ENCODE results near the gene SLX4. TPM values are rescaled to one million over a fixed set of nuclear protein-coding genes. Genes with fewer than 3 reads are reported as not detected.
A peak's percentile ranks its signal among the peaks of the same experiment; 100 is the strongest.

SLX4 gene
- total and polyA plus RNA-seq, 7 donors, result 0.87 to 4.1 (median 2.5) TPM

DNA sequence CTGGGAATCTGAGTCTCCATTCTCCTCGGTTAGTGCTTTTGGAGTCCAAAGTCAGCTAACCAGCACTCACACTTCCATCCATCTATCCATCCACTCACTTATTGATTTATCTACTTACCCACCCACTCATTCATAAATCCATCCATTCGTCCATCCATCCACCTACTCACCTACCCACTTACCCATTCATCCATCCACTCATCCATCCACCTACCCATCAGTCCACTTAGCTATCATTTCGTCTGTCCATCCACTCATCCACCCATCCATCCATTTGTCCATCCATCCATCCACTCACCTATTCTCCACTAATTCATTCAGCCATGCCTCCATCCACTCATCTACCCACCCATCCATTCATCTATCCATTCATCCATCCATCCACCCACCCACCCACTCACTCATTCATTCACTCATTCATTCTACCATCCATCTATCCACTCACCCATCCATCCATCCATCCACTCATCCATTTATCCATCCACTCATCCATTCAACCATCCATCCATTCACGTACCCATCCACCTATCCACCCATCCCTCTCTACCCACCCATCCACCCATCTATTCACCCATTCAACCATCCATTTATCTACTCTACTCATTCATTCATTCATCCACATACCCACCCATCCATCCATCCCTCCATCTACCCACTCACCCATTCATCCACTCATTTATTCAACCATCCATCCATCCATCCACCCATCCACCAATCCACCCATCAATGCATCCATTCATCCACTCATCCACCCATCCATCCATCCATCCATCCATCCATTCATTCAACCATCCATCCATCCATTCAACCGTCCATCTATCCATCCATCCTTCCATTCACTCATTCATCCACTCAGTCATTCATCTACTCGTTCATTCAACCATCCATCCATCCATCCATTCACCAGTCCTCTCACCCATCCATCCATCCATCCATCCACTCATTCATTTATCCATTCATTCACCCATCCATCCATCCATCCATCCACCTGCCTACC lies 60.3 kb downstream of the SLX4 start:
- Histone ChIP-seq H3K27me3 (ENCODE audit: insufficient read depth in 3 of 3, low read length in 2 of 3) (no peaks in the 10 kb centered on the region), H3K4me3 (no peak overlapping the region), H3K36me3 (ENCODE audit: insufficient read depth in 1 of 2, low read depth in 1 of 2) (no peaks in the 10 kb centered on the region), H3K4me1 (peaks cover 12% of the 10 kb centered on the region), H3K27ac (no peak overlapping the region), H3K9me3 (no peaks in the 10 kb centered on the region)
- 90 to 94% (median 93%) methylated on average over 6 of the region's 6 CpGs for WGBS, 3 donors
- intact Hi-C loops (cut with DNase I), result no loop called here
- TF ChIP-seq, protein P1, sequence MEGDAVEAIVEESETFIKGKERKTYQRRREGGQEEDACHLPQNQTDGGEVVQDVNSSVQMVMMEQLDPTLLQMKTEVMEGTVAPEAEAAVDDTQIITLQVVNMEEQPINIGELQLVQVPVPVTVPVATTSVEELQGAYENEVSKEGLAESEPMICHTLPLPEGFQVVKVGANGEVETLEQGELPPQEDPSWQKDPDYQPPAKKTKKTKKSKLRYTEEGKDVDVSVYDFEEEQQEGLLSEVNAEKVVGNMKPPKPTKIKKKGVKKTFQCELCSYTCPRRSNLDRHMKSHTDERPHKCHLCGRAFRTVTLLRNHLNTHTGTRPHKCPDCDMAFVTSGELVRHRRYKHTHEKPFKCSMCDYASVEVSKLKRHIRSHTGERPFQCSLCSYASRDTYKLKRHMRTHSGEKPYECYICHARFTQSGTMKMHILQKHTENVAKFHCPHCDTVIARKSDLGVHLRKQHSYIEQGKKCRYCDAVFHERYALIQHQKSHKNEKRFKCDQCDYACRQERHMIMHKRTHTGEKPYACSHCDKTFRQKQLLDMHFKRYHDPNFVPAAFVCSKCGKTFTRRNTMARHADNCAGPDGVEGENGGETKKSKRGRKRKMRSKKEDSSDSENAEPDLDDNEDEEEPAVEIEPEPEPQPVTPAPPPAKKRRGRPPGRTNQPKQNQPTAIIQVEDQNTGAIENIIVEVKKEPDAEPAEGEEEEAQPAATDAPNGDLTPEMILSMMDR (IDR thresholded peaks at IDR 0.05), result no peak
- DNase-seq (no peak), ATAC-seq (no peak)

GRCh38 chr16:3549906-3550305 lies 61.5 kb downstream of the SLX4 start:
- H3K36me3 ChIP-seq (ENCODE audit: insufficient read depth in 1 of 2, low read depth in 1 of 2), result no peaks in the 10 kb centered on the region
- intact Hi-C loops (cut with DNase I), result no loop called here
- ATAC-seq (no peak), DNase-seq (no peak)
- H3K4me1 ChIP-seq, result peaks cover 12% of the 10 kb centered on the region
- H3K27ac ChIP-seq, result no peak overlapping the region
- TF ChIP-seq, protein P1 (IDR thresholded peaks at IDR 0.05), result no peak
- no peak overlapping the region for H3K4me3 ChIP-seq
- WGBS, 3 donors, result 100% methylated on average over 2 of the region's 2 CpGs
- no peaks in the 10 kb centered on the region for H3K27me3 ChIP-seq (ENCODE audit: insufficient read depth in 3 of 3, low read length in 2 of 3)
- no peaks in the 10 kb centered on the region for H3K9me3 ChIP-seq

GRCh38 chr16:3548859-3549258 lies 62.5 kb downstream of the SLX4 start:
- WGBS, 3 donors, result 82 to 88% (median 83%) methylated on average over 15 of the region's 15 CpGs
- ATAC-seq, result no peak
- Histone ChIP-seq H3K36me3 (ENCODE audit: insufficient read depth in 1 of 2, low read depth in 1 of 2) (no peaks in the 10 kb centered on the region), H3K4me1 (peaks cover 12% of the 10 kb centered on the region), H3K9me3 (no peaks in the 10 kb centered on the region), H3K27me3 (ENCODE audit: insufficient read depth in 3 of 3, low read length in 2 of 3) (no peaks in the 10 kb centered on the region), H3K4me3 (no peak overlapping the region), H3K27ac (peak overlapping the region; percentile 80)
- no peak for DNase-seq
- TF ChIP-seq, protein P1 (IDR thresholded peaks at IDR 0.05), result no peak
- intact Hi-C loops (cut with DNase I), result no loop called here

GRCh38 chr16:3548445-3548844 lies 63.0 kb downstream of the SLX4 start:
- DNase-seq (no peak), ATAC-seq (no peak)
- Histone ChIP-seq H3K27ac (peak overlapping the region; percentile 80), H3K27me3 (ENCODE audit: insufficient read depth in 3 of 3, low read length in 2 of 3) (no peaks in the 10 kb centered on the region), H3K4me3 (no peak overlapping the region), H3K36me3 (ENCODE audit: insufficient read depth in 1 of 2, low read depth in 1 of 2) (no peaks in the 10 kb centered on the region), H3K4me1 (peaks cover 12% of the 10 kb centered on the region), H3K9me3 (no peaks in the 10 kb centered on the region)
- WGBS, 3 donors, result 47 to 65% (median 50%) methylated on average over 6 to 10 of the region's 10 CpGs
- intact Hi-C loops (cut with DNase I), result no loop called here
- TF ChIP-seq, protein P1 (IDR thresholded peaks at IDR 0.05), result no peak
